Caki2 (cell line): Measurements from ENCODE around the gene MT1A. TPM values are rescaled to one million over a fixed set of nuclear protein-coding genes. Genes with fewer than 3 reads are reported as not detected.
"Not testable (repeated sequence)": the region's sequence is repeated elsewhere in the genome, so short reads cannot be mapped to it uniquely, and the experiment has no call there.

Experiments used
- DNase-seq: peaks from one replicate; pipeline ENCODE4 v3.0.0-alpha.2; 2015; ENCODE audit warnings: low read depth
- in situ Hi-C: cut with HindIII; loops from 2 replicates; pipeline ENCODE4 v1.10.0; 2016; ENCODE audit warnings: low sequenced_read_pairs, low pct_unique_long_range_greater_than_20kb, mixed read lengths
- total RNA-seq: library from RNA; depleted of rRNA; stranded (reverse); fragments of >200 nt; shearing (Covaris generic); gene quantifications from 2 replicates; pipeline ENCODE4 v1.2.3, GENCODE V29; 2014; ENCODE audit warnings: low replicate concordance

The MT1A gene
- total RNA-seq, 1 experiment from 2014 or later: not detected

GRCh38 chr16:56608876-56609462 is 29.5 kb upstream of the MT1A start:
- no peak for DNase-seq
- in situ Hi-C loops: no loop called here

GRCh38 chr16:56609463-56609921 is 29.0 kb upstream of the MT1A start:
- in situ Hi-C loops: no loop called here
- DNase-seq: peak; percentile 65

- in situ Hi-C loops: no loop called here
- DNase-seq: peak; percentile 92
Measured at GRCh38 chr16:56610017-56610608, 28.4 kb upstream of the MT1A start.

- in situ Hi-C loops: no loop called here
- DNase-seq: no peak
Measured at GRCh38 chr16:56610609-56611111, 27.8 kb upstream of the MT1A start.

GRCh38 chr16:56611281-56611833 is 27.1 kb upstream of the MT1A start:
- in situ Hi-C loops: no loop called here
- peak; percentile 89 for DNase-seq

GRCh38 chr16:56613706-56614105 is 24.8 kb upstream of the MT1A start:
- in situ Hi-C loops: no loop called here
- no peak for DNase-seq

- in situ Hi-C loops: no loop called here
- peak; percentile 82 for DNase-seq
Measured at GRCh38 chr16:56614549-56614991, 23.9 kb upstream of the MT1A start.

- DNase-seq: no peak
- in situ Hi-C loops: no loop called here
Measured at GRCh38 chr16:56615353-56615752, 23.1 kb upstream of the MT1A start.

GRCh38 chr16:56616608-56617211 is 21.8 kb upstream of the MT1A start:
- in situ Hi-C loops: no loop called here
- DNase-seq: no peak

GRCh38 chr16:56617212-56618085 is 21.0 kb upstream of the MT1A start:
- in situ Hi-C loops: no loop called here

GRCh38 chr16:56618138-56618537 is 20.3 kb upstream of the MT1A start:
- DNase-seq: no peak
- in situ Hi-C loops: no loop called here

More at GRCh38 chr16:56617212-56618085, 21.0 kb upstream of the MT1A start:
- peak; percentile 60 for DNase-seq

GRCh38 chr16:56620339-56620897 is 18.0 kb upstream of the MT1A start:
- in situ Hi-C loops: no loop called here
- no peak for DNase-seq

GRCh38 chr16:56621665-56622445 is 16.6 kb upstream of the MT1A start:
- in situ Hi-C loops, DNase-seq: not testable (repeated sequence)

- in situ Hi-C loops, DNase-seq: not testable (repeated sequence)
Measured at GRCh38 chr16:56623184-56623583, 15.3 kb upstream of the MT1A start.

- DNase-seq: no peak
- in situ Hi-C loops: no loop called here
Measured at GRCh38 chr16:56623637-56624036, 14.8 kb upstream of the MT1A start.

GRCh38 chr16:56625140-56625942 is 13.1 kb upstream of the MT1A start, which contains the start of gene MT1E:
TSS of gene MT1E (plus strand) at chr16:56625781. CDS start at chr16:56625852, 71 bp downstream.
- in situ Hi-C loops: no loop called here
- DNase-seq: no peak
